ENCODE results near the gene NTSR1.

- TF ChIP-seq CTCF (IDR thresholded peaks at IDR 0.05) (no peak), POLR2A (IDR thresholded peaks at IDR 0.05) (no peak)
These were observed 24.8 kb downstream of the NTSR1 start for GRCh38 chr20:62733526-62733842.
